A549 (cell line): ENCODE results near the gene KRT84. TPM values are rescaled to one million over a fixed set of nuclear protein-coding genes. Genes with fewer than 3 reads are reported as not detected.

Source experiments
- ATAC-seq, 2 experiments: fragments of 200-7000 bp in 1 of 2; fragments of >200 bp in 1 of 2; cut with Nextera tagmentation in 1 of 2; cut with Tn5 transposase in 1 of 2; 3 replicates each; pipeline versions ENCODE4 v1.8.0 to v1.9.1; 2018 to 2020; ENCODE audit warnings: mild to moderate bottlenecking in 1 of 2, moderate library complexity in 1 of 2
- CTCF ChIA-PET: fragments of 300-600 bp; sonication (Branson Sonifier 250); formaldehyde crosslinking; extraction: SDS; loops from one replicate; lab custom pipeline; 2021; ENCODE audit warnings: antibody characterized with exemption, inconsistent platforms; lab: Yijun Ruan, JAX
- POLR2A ChIA-PET: fragments of 350-600 bp; formaldehyde crosslinking; extraction: SDS; loops from one replicate; lab custom pipeline; 2021; ENCODE audit warnings: antibody characterized with exemption, inconsistent platforms; lab: Yijun Ruan, JAX
- DNase-seq, 2 experiments: peaks; one replicate each; pipeline versions ENCODE4 v3.0.0 to v3.0.0-alpha.2; 2011 to 2016; ENCODE audit warnings: low read depth in 1 of 2, low spot score in 1 of 2
- FAIRE-seq: peaks from 2 replicates; lab custom pipeline; 2011; peaks lifted over from hg19 to GRCh38; lab: Jason Lieb, UNC
- H3K27ac ChIP-seq, 2 experiments: fragments of >200 bp; sonication (Bioruptor Twin); formaldehyde crosslinking; 3 replicates each; pipeline ENCODE4 v1.5.1; 2016 to 2017
- H3K4me1 ChIP-seq: fragments of >200 bp; sonication (Bioruptor Twin); formaldehyde crosslinking; 3 replicates; pipeline ENCODE4 v1.6.1; 2016
- H3K4me2 ChIP-seq: fragments of >200 bp; sonication (Bioruptor Twin); formaldehyde crosslinking; 3 replicates; pipeline ENCODE4 v1.6.1; 2016
- H3K4me3 ChIP-seq: fragments of >200 bp; sonication (Bioruptor Twin); formaldehyde crosslinking; 3 replicates; pipeline ENCODE4 v1.5.1; 2016
- H3K9me3 ChIP-seq: fragments of >200 bp; sonication (Bioruptor Twin); formaldehyde crosslinking; 3 replicates; pipeline ENCODE4 v1.6.1; 2016
- BHLHE40 ChIP-seq: IDR thresholded peaks from 2 replicates; pipeline ENCODE4 v1.6.1; 2012; ENCODE audit warnings: low read depth, low read length, inconsistent platforms
- CHD4 ChIP-seq: fragments of 200-600 bp; sonication (generic); IDR thresholded peaks from 2 replicates; pipeline ENCODE4 v1.6.1; 2016; ENCODE audit warnings: antibody characterized with exemption, mild to moderate bottlenecking, borderline replicate concordance
- EHF ChIP-seq: fragments of 250-450 bp; sonication (Bioruptor Pico); IDR thresholded peaks from 2 replicates; pipeline ENCODE4 v1.5.0; 2020; ENCODE audit warnings: mild to moderate bottlenecking
- EHMT2 ChIP-seq: fragments of 200-600 bp; sonication (generic); IDR thresholded peaks from 2 replicates; pipeline ENCODE4 v1.6.1; 2016; ENCODE audit warnings: antibody characterized with exemption, low read depth, mild to moderate bottlenecking, moderate library complexity
- ELK1 ChIP-seq: fragments of 150-350 bp; IDR thresholded peaks from 2 replicates; pipeline ENCODE4 v1.6.1; 2014; ENCODE audit warnings: low read depth, mild to moderate bottlenecking, low read length
- EP300 ChIP-seq, 2 experiments: fragments of >200 bp; sonication (Bioruptor Twin); formaldehyde crosslinking; IDR thresholded peaks; 2 replicates in 1 of 2; 3 replicates in 1 of 2; pipeline ENCODE4 v1.6.1; 2016 to 2017
- GATA3 ChIP-seq: IDR thresholded peaks from 2 replicates; pipeline ENCODE4 v1.6.1; 2012; ENCODE audit warnings: borderline replicate concordance
- HOXB5 ChIP-seq: fragments of 250-450 bp; sonication (Bioruptor Pico); IDR thresholded peaks from 2 replicates; pipeline ENCODE4 v1.5.0; 2020; ENCODE audit warnings: mild to moderate bottlenecking, moderate library complexity
- JUN ChIP-seq, 2 experiments: fragments of >200 bp; sonication (Bioruptor Twin); formaldehyde crosslinking; IDR thresholded peaks; 2 replicates in 1 of 2; 3 replicates in 1 of 2; pipeline ENCODE4 v1.6.1; 2016 to 2017
- KDM1A ChIP-seq: fragments of 200-600 bp; sonication (generic); IDR thresholded peaks from 2 replicates; pipeline ENCODE4 v1.6.1; 2016; ENCODE audit warnings: low read depth, mild to moderate bottlenecking
- MAFK ChIP-seq: fragments of 450-650 bp; IDR thresholded peaks from 2 replicates; pipeline ENCODE4 v1.6.1; 2014; ENCODE audit not compliant: partially characterized antibody
- MAZ ChIP-seq: fragments of 150-350 bp; IDR thresholded peaks from 2 replicates; pipeline ENCODE4 v1.6.1; 2014; ENCODE audit warnings: antibody characterized with exemption, low read depth, low read length, borderline replicate concordance
- MYC ChIP-seq: IDR thresholded peaks from 2 replicates; pipeline ENCODE4 v1.6.1; 2012; ENCODE audit warnings: mild to moderate bottlenecking, inconsistent platforms, low read length, improper control_type of control experiment, borderline replicate concordance
- SMC3 ChIP-seq: fragments of >200 bp; sonication (Bioruptor Twin); formaldehyde crosslinking; IDR thresholded peaks from 3 replicates; pipeline ENCODE4 v1.6.1; 2018; ENCODE audit warnings: inconsistent platforms
- SREBF2 ChIP-seq: fragments of 450-650 bp; IDR thresholded peaks from 2 replicates; pipeline ENCODE4 v1.6.1; 2014; ENCODE audit warnings: mild to moderate bottlenecking, moderate library complexity
- TFCP2L1 ChIP-seq: fragments of 250-450 bp; sonication (Bioruptor Pico); IDR thresholded peaks from 2 replicates; pipeline ENCODE4 v1.5.0; 2021; ENCODE audit warnings: mild to moderate bottlenecking
- TP53 ChIP-seq: fragments of 250-450 bp; sonication (Bioruptor Pico); IDR thresholded peaks from 2 replicates; pipeline ENCODE4 v1.5.0; 2021; ENCODE audit warnings: mild to moderate bottlenecking, moderate library complexity
- WGBS: methylation state at CpG from one replicate; pipeline ENCODE4 v1.1.6; 2017; ENCODE audit errors: missing lambda C conversion rate; 5-methylcytosine and 5-hydroxymethylcytosine counted together
- polyA plus RNA-seq, 4 experiments: library from polyadenylated mRNA; depleted of rRNA in 3 of 4; stranded (reverse); fragments of >200 nt; fragmentation: RNase III in 1 of 4; extraction: RNeasy Plus Mini Kit Qiagen cat#74134 plus additional on column Dnase treatment in 1 of 4; gene quantifications; 2 replicates in 3 of 4; 3 replicates in 1 of 4; pipeline ENCODE4 v1.2.3, GENCODE V29; 2011 to 2017
- TF ChIP-seq, protein P1 (sequence below): fragments of 200-600 bp; sonication (generic); IDR thresholded peaks from 2 replicates; pipeline ENCODE4 v1.6.1; 2016; ENCODE audit warnings: antibody characterized with exemption, mild to moderate bottlenecking, moderate library complexity
- TF ChIP-seq, protein P2 (sequence below): fragments of >200 bp; sonication (Bioruptor Twin); formaldehyde crosslinking; IDR thresholded peaks from 3 replicates; pipeline ENCODE4 v1.6.1; 2016

KRT84 gene
- polyA plus RNA-seq, 2 of the 4 experiments (the other 2 are of a cell fraction), result not detected

- Histone ChIP-seq H3K4me3 (no peak overlapping the region), H3K27ac (no peak overlapping the region), H3K9me3 (no peaks in the 10 kb centered on the region), H3K4me2 (no peak overlapping the region), H3K4me1 (no peaks in the 10 kb centered on the region)
- WGBS, result 82% methylated on average over 2 of the region's 2 CpGs
- FAIRE-seq, result peak; percentile 49
- POLR2A ChIA-PET, result no interaction called here
- TF ChIP-seq ELK1 (no peak), EHMT2 (no peak), JUN (IDR thresholded peaks at IDR 0.05) (no peak)
- TF ChIP-seq, protein P1, sequence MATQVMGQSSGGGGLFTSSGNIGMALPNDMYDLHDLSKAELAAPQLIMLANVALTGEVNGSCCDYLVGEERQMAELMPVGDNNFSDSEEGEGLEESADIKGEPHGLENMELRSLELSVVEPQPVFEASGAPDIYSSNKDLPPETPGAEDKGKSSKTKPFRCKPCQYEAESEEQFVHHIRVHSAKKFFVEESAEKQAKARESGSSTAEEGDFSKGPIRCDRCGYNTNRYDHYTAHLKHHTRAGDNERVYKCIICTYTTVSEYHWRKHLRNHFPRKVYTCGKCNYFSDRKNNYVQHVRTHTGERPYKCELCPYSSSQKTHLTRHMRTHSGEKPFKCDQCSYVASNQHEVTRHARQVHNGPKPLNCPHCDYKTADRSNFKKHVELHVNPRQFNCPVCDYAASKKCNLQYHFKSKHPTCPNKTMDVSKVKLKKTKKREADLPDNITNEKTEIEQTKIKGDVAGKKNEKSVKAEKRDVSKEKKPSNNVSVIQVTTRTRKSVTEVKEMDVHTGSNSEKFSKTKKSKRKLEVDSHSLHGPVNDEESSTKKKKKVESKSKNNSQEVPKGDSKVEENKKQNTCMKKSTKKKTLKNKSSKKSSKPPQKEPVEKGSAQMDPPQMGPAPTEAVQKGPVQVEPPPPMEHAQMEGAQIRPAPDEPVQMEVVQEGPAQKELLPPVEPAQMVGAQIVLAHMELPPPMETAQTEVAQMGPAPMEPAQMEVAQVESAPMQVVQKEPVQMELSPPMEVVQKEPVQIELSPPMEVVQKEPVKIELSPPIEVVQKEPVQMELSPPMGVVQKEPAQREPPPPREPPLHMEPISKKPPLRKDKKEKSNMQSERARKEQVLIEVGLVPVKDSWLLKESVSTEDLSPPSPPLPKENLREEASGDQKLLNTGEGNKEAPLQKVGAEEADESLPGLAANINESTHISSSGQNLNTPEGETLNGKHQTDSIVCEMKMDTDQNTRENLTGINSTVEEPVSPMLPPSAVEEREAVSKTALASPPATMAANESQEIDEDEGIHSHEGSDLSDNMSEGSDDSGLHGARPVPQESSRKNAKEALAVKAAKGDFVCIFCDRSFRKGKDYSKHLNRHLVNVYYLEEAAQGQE, result no peak
- TF ChIP-seq, protein P2, sequence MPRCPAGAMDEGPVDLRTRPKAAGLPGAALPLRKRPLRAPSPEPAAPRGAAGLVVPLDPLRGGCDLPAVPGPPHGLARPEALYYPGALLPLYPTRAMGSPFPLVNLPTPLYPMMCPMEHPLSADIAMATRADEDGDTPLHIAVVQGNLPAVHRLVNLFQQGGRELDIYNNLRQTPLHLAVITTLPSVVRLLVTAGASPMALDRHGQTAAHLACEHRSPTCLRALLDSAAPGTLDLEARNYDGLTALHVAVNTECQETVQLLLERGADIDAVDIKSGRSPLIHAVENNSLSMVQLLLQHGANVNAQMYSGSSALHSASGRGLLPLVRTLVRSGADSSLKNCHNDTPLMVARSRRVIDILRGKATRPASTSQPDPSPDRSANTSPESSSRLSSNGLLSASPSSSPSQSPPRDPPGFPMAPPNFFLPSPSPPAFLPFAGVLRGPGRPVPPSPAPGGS, result no peak
- no peak for DNase-seq
- CTCF ChIA-PET, result interaction anchor here (0.7 to 46.1 kb wide), 9 partner anchors 9 to 491 kb away, joined by 3 to 1221 read pairs (median 4); no protein-coding TSS in a partner anchor
- no peak for ATAC-seq
These were observed 2.6 kb downstream of the KRT84 start for GRCh38 chr12:52382854-52383253.

GRCh38 chr12:52381206-52381605 lies 4.2 kb downstream of the KRT84 start:
- H3K9me3 ChIP-seq, result no peaks in the 10 kb centered on the region
- TF ChIP-seq ELK1, result no peak
- TF ChIP-seq CHD4, result no peak
- no peak for TF ChIP-seq KDM1A
- TF ChIP-seq SREBF2, result no peak
- no peak for TF ChIP-seq GATA3
- no peak for TF ChIP-seq SMC3
- TF ChIP-seq EHF (CRISPR knock-in tag), result no peak
- no peak for TF ChIP-seq MYC
- TF ChIP-seq TFCP2L1 (CRISPR knock-in tag), result no peak
- TF ChIP-seq BHLHE40, result no peak
- no peak for TF ChIP-seq TP53 (CRISPR knock-in tag)
- no peak for TF ChIP-seq MAFK
- no peak for TF ChIP-seq MAZ
- no peak for TF ChIP-seq HOXB5 (CRISPR knock-in tag)
- TF ChIP-seq EP300 (IDR thresholded peaks at IDR 0.05), result no peak
- TF ChIP-seq, all 56 proteins: peak for 0
- FAIRE-seq (no peak), ATAC-seq (no peak), DNase-seq (no peak)
- Histone ChIP-seq H3K27ac (no peak overlapping the region), H3K4me2 (no peak overlapping the region), H3K4me3 (no peak overlapping the region), H3K4me1 (no peaks in the 10 kb centered on the region)
- POLR2A ChIA-PET, result no interaction called here
- WGBS, result 86% methylated on average over 8 of the region's 8 CpGs
- CTCF ChIA-PET, result interaction anchor here (1.0 to 46.1 kb wide), 12 partner anchors 9 to 492 kb away, joined by 3 to 1221 read pairs (median 6); no protein-coding TSS in a partner anchor
